Mammary microvascular endothelial cell (primary cell): ENCODE measurements around the gene CACNA1H. TPM values are rescaled to one million over a fixed set of nuclear protein-coding genes. Genes with fewer than 3 reads are reported as not detected.

Experiments used
- total RNA-seq: library from RNA; depleted of rRNA; stranded (reverse); fragments of >200 nt; gene quantifications from 2 replicates; pipeline ENCODE4 v1.2.3, GENCODE V29; 2015

Gene CACNA1H
- not detected in 2 replicates for total RNA-seq

GRCh38 chr16:1152651-1153259 is at the start of gene CACNA1H:
Gene CACNA1H, plus strand, starts transcription at chr16:1153106. Its CDS starts 632 bp downstream, at chr16:1153738.

GRCh38 chr16:1225051-1225451 is 72.1 kb downstream of the CACNA1H start, which contains the start of gene TPSG1:
Gene TPSG1, minus strand, starts transcription at chr16:1225268. Its CDS starts 16 bp downstream, at chr16:1225252.

GRCh38 chr16:1230084-1230470 is 77.2 kb downstream of the CACNA1H start, which contains the start of gene TPSB2:
Gene TPSB2, minus strand, starts transcription at chr16:1230184. Its CDS starts 233 bp downstream, at chr16:1229951.

GRCh38 chr16:1240436-1240835 is 87.5 kb downstream of the CACNA1H start, which contains the start of gene TPSAB1:
Gene TPSAB1, plus strand, starts transcription at chr16:1240705. Its CDS starts 234 bp downstream, at chr16:1240939.

GRCh38 chr16:1255276-1256122 is 102.6 kb downstream of the CACNA1H start, which contains the start of gene TPSD1:
Gene TPSD1, plus strand, starts transcription at chr16:1256069. Its CDS starts 212 bp downstream, at chr16:1256281.

Other genes starting within 250 kb of the CACNA1H start
- 7.3 and 10.0 TPM in 2 replicates for gene LMF1, start 182.1 kb upstream of the CACNA1H start, total RNA-seq
- 0.07 and 0.10 TPM in 2 replicates for gene SOX8, start 171.3 kb upstream of the CACNA1H start, total RNA-seq
- gene SSTR5, start 80.4 kb upstream of the CACNA1H start, total RNA-seq = not detected in 2 replicates
- gene C1QTNF8, start 56.9 kb upstream of the CACNA1H start, total RNA-seq = not detected in 2 replicates
- not detected in 2 replicates for gene TPSG1, start 72.2 kb downstream of the CACNA1H start, total RNA-seq
- not detected in 2 replicates for gene TPSB2, start 77.1 kb downstream of the CACNA1H start, total RNA-seq
- not detected in 2 replicates for gene TPSAB1, start 87.6 kb downstream of the CACNA1H start, total RNA-seq
- not detected in 2 replicates for gene TPSD1, start 103.0 kb downstream of the CACNA1H start, total RNA-seq
- 72.6 and 78.7 TPM in 2 replicates for gene UBE2I, start 156.5 kb downstream of the CACNA1H start, total RNA-seq
- 0.33 and 0.54 TPM in 2 replicates for gene BAIAP3, start 180.5 kb downstream of the CACNA1H start, total RNA-seq
- gene TSR3, start 198.8 kb downstream of the CACNA1H start, total RNA-seq = 122 and 128 TPM in 2 replicates
- gene GNPTG, start 198.8 kb downstream of the CACNA1H start, total RNA-seq = 44.8 and 46.0 TPM in 2 replicates